H9 (cell line): ENCODE results near the gene SH3GL2. TPM values are rescaled to one million over a fixed set of nuclear protein-coding genes. Genes with fewer than 3 reads are reported as not detected.

Experiments
- DNase-seq: peaks from one replicate; pipeline ENCODE4 v3.0.0-alpha.2; 2017
- H2AFZ ChIP-seq: one replicate; pipeline ENCODE4 v1.6.1; 2013; ENCODE audit warnings: mild to moderate bottlenecking, low read length, control low read depth, moderate library complexity
- H2AK5ac ChIP-seq: 2 replicates; pipeline ENCODE4 v1.6.1; 2013; ENCODE audit warnings: low read length, control low read depth, mixed read lengths; ENCODE audit not compliant: insufficient read length
- H2BK120ac ChIP-seq: one replicate; pipeline ENCODE4 v1.6.1; 2013; ENCODE audit warnings: low read depth, mild to moderate bottlenecking, low read length, control low read depth, inconsistent platforms; ENCODE audit not compliant: poor library complexity, severe bottlenecking
- H2BK12ac ChIP-seq: 2 replicates; pipeline ENCODE4 v1.6.1; 2013; ENCODE audit warnings: low read length, control low read depth, mixed read lengths, low read depth; ENCODE audit not compliant: insufficient read length
- H2BK15ac ChIP-seq: 2 replicates; pipeline ENCODE4 v1.6.1; 2013; ENCODE audit warnings: low read depth, low read length, control low read depth
- H2BK20ac ChIP-seq: one replicate; pipeline ENCODE4 v1.6.1; 2013; ENCODE audit warnings: low read depth, mild to moderate bottlenecking, low read length, control low read depth, inconsistent platforms; ENCODE audit not compliant: poor library complexity, severe bottlenecking
- H2BK5ac ChIP-seq: 2 replicates; pipeline ENCODE4 v1.6.1; 2013; ENCODE audit warnings: low read length, control low read depth, mixed read lengths; ENCODE audit not compliant: insufficient read length
- H3K14ac ChIP-seq: 2 replicates; pipeline ENCODE4 v1.6.1; 2013; ENCODE audit warnings: low read length, control low read depth; ENCODE audit not compliant: insufficient read depth
- H3K18ac ChIP-seq: 2 replicates; pipeline ENCODE4 v1.6.1; 2013; ENCODE audit warnings: low read depth, mild to moderate bottlenecking, mixed read lengths, low read length, control low read depth; ENCODE audit not compliant: insufficient read length
- H3K23ac ChIP-seq: 2 replicates; pipeline ENCODE4 v1.6.1; 2013; ENCODE audit warnings: low read length, control low read depth, mixed read lengths, low read depth; ENCODE audit not compliant: insufficient read length
- H3K23me2 ChIP-seq: 2 replicates; pipeline ENCODE4 v1.6.1; 2013; ENCODE audit warnings: low read depth, mild to moderate bottlenecking, mixed read lengths, low read length, control low read depth; ENCODE audit not compliant: insufficient read length, poor library complexity, severe bottlenecking
- H3K27ac ChIP-seq: 2 replicates; pipeline ENCODE4 v1.5.1; 2013; ENCODE audit warnings: low read length, control low read depth, mixed read lengths, low read depth; ENCODE audit not compliant: insufficient read length
- H3K27me3 ChIP-seq: 2 replicates; pipeline ENCODE4 v1.6.1; 2013; ENCODE audit warnings: low read length, control low read depth, inconsistent platforms; ENCODE audit not compliant: insufficient read depth
- H3K4ac ChIP-seq: 2 replicates; pipeline ENCODE4 v1.6.1; 2013; ENCODE audit warnings: low read depth, mild to moderate bottlenecking, control low read depth, inconsistent platforms, low read length, moderate library complexity
- H3K4me1 ChIP-seq: 2 replicates; pipeline ENCODE4 v1.6.1; 2013; ENCODE audit warnings: low read length, control low read depth, inconsistent platforms; ENCODE audit not compliant: insufficient read depth
- H3K4me2 ChIP-seq: 2 replicates; pipeline ENCODE4 v1.6.1; 2013; ENCODE audit warnings: low read length, control low read depth, mixed read lengths; ENCODE audit not compliant: insufficient read length, insufficient read depth
- H3K56ac ChIP-seq: 2 replicates; pipeline ENCODE4 v1.6.1; 2013; ENCODE audit warnings: low read depth, mild to moderate bottlenecking, mixed read lengths, low read length, control low read depth; ENCODE audit not compliant: insufficient read length
- H3K79me1 ChIP-seq: 2 replicates; pipeline ENCODE4 v1.6.1; 2013; ENCODE audit warnings: low read depth, mild to moderate bottlenecking, moderate library complexity, low read length, control low read depth, inconsistent platforms; ENCODE audit not compliant: insufficient read depth, poor library complexity, severe bottlenecking
- H3K79me2 ChIP-seq: 2 replicates; pipeline ENCODE4 v1.6.1; 2013; ENCODE audit warnings: low read length, control low read depth, inconsistent platforms; ENCODE audit not compliant: insufficient read depth
- H3K9ac ChIP-seq: 2 replicates; pipeline ENCODE4 v1.6.1; 2013; ENCODE audit warnings: low read length, control low read depth, mixed read lengths; ENCODE audit not compliant: insufficient read length; ENCODE audit errors: extremely low read depth
- H3K9me3 ChIP-seq: one replicate; pipeline ENCODE4 v1.6.1; 2013; ENCODE audit warnings: low read depth, low read length, inconsistent platforms; ENCODE audit not compliant: control insufficient read depth
- H3T11ph ChIP-seq: one replicate; pipeline ENCODE4 v1.6.1; 2013; ENCODE audit warnings: mild to moderate bottlenecking, low read length, control low read depth, inconsistent platforms
- H4K20me1 ChIP-seq: one replicate; pipeline ENCODE4 v1.6.1; 2013; ENCODE audit not compliant: control insufficient read depth, insufficient read length, insufficient read depth
- H4K5ac ChIP-seq: 2 replicates; pipeline ENCODE4 v1.6.1; 2013; ENCODE audit warnings: low read depth, mild to moderate bottlenecking, mixed read lengths, low read length, control low read depth; ENCODE audit not compliant: insufficient read length
- H4K8ac ChIP-seq: replicated peaks from 2 replicates; pipeline ENCODE4 v1.6.1; 2013; ENCODE audit warnings: low read length, control low read depth, mixed read lengths, low read depth; ENCODE audit not compliant: insufficient read length
- H4K91ac ChIP-seq: 2 replicates; pipeline ENCODE4 v1.6.1; 2013; ENCODE audit warnings: low read depth, mild to moderate bottlenecking, moderate library complexity, mixed read lengths, low read length, control low read depth; ENCODE audit not compliant: insufficient read length
- H3K27ac Mint-ChIP-seq, 3 experiments: 2 replicates in 2 of 3; 3 replicates in 1 of 3; pipeline ENCODE4 v1.8.0; 2020 to 2021; ENCODE audit warnings: mixed read lengths in 3 of 3, mild to moderate bottlenecking in 1 of 3, moderate library complexity in 1 of 3
- H3K27me3 Mint-ChIP-seq: 2 replicates; pipeline ENCODE4 v1.8.0; 2021; ENCODE audit warnings: low read depth, mild to moderate bottlenecking, moderate library complexity, mixed read lengths
- H3K36me3 Mint-ChIP-seq, 3 experiments: 2 replicates in 2 of 3; 3 replicates in 1 of 3; pipeline ENCODE4 v1.8.0; 2020 to 2021; ENCODE audit warnings: low read depth in 3 of 3, mixed read lengths in 3 of 3; ENCODE audit not compliant: insufficient read depth in 1 of 3
- H3K4me1 Mint-ChIP-seq, 2 experiments: 2 replicates each; pipeline ENCODE4 v1.8.0; 2020; ENCODE audit warnings: mixed read lengths in 2 of 2
- H3K4me3 Mint-ChIP-seq, 2 experiments: 2 replicates in 1 of 2; 3 replicates in 1 of 2; pipeline ENCODE4 v1.8.0; 2020 to 2021; ENCODE audit warnings: mild to moderate bottlenecking in 2 of 2, mixed read lengths in 2 of 2, moderate library complexity in 1 of 2
- H3K9me3 Mint-ChIP-seq, 2 experiments: 2 replicates in 1 of 2; 3 replicates in 1 of 2; pipeline ENCODE4 v1.8.0; 2020; ENCODE audit warnings: mild to moderate bottlenecking in 2 of 2, mixed read lengths in 2 of 2, moderate library complexity in 1 of 2
- WGBS: extraction: QIAGEN DNeasy Blood & Tissue Kit; methylation state at CpG from one replicate; pipeline ENCODE4 v1.1.7; 2013; ENCODE audit warnings: missing lambda C conversion rate, low lambda C conversion rate, mixed read lengths; ENCODE audit not compliant: insufficient read length; ENCODE audit errors: extremely low coverage; 5-methylcytosine and 5-hydroxymethylcytosine counted together
- total RNA-seq: library from RNA; stranded (reverse); gene quantifications from 2 replicates; pipeline ENCODE4 v1.2.1, GENCODE V29; 2021
- TF ChIP-seq, protein P1 (sequence below): fragments of 200-600 bp; sonication (generic); conservative IDR thresholded peaks from 3 replicates; pipeline ENCODE4 v1.8.0; 2021; ENCODE audit warnings: antibody characterized with exemption, mild to moderate bottlenecking

Gene SH3GL2
- total RNA-seq, 1 experiment from 2014 or later = 6.5 TPM

DNA sequence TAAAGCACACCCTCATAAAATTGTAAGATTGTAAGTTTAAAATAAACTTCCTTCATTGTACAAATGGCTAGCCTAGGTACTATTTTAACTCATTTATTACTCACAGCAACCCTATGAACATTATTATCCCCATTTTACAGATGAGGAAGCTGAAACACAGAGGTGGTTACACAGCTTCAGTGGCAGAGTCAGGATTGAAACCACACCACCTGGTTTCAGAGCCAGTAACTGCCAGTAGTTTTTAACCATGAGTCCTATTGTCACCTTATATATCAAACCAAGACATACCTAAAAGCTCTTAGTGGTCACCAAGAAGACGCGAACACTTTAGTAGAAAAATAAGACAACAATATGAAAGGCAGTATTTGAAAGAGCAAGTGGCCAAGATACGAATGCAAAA, 16.1 kb downstream of the SH3GL2 start:
- H2BK5ac ChIP-seq = no peak overlapping the region
- Mint-ChIP-seq H3K4me1 (peaks cover 13 to 14% of the 10 kb centered on the region in 2 experiments), H3K4me3 (no peak overlapping the region), H3K27ac (no peak overlapping the region), H3K27me3 (no peaks in the 10 kb centered on the region), H3K9me3 (no peaks in the 10 kb centered on the region), H3K36me3 (no peaks in the 10 kb centered on the region)
- H3K27me3 ChIP-seq = no peaks in the 10 kb centered on the region
- no peak overlapping the region for H4K8ac ChIP-seq
- H2BK12ac ChIP-seq = no peak overlapping the region
- H3K23me2 ChIP-seq = no peaks in the 10 kb centered on the region
- H3T11ph ChIP-seq = no peak overlapping the region
- peaks cover 2% of the 10 kb centered on the region; the same call in 1 of the 2 replicates for H3K4me1 ChIP-seq
- no peaks in the 10 kb centered on the region for H3K9me3 ChIP-seq
- no peaks in the 10 kb centered on the region for H4K20me1 ChIP-seq
- no peak overlapping the region for H3K27ac ChIP-seq
- DNase-seq = no peak
- no peaks in the 10 kb centered on the region for H3K79me2 ChIP-seq
- no peaks in the 10 kb centered on the region for H3K79me1 ChIP-seq
- no peak overlapping the region for H3K9ac ChIP-seq
- no peak overlapping the region for H2BK120ac ChIP-seq
- no peak overlapping the region for H3K14ac ChIP-seq
- TF ChIP-seq, protein P1, sequence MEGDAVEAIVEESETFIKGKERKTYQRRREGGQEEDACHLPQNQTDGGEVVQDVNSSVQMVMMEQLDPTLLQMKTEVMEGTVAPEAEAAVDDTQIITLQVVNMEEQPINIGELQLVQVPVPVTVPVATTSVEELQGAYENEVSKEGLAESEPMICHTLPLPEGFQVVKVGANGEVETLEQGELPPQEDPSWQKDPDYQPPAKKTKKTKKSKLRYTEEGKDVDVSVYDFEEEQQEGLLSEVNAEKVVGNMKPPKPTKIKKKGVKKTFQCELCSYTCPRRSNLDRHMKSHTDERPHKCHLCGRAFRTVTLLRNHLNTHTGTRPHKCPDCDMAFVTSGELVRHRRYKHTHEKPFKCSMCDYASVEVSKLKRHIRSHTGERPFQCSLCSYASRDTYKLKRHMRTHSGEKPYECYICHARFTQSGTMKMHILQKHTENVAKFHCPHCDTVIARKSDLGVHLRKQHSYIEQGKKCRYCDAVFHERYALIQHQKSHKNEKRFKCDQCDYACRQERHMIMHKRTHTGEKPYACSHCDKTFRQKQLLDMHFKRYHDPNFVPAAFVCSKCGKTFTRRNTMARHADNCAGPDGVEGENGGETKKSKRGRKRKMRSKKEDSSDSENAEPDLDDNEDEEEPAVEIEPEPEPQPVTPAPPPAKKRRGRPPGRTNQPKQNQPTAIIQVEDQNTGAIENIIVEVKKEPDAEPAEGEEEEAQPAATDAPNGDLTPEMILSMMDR = no peak
- H2BK20ac ChIP-seq = no peak overlapping the region
- H3K23ac ChIP-seq = no peak overlapping the region
- H2BK15ac ChIP-seq = no peak overlapping the region
- no peak overlapping the region for H3K4me2 ChIP-seq
- no peak overlapping the region for H2AK5ac ChIP-seq
- no peak overlapping the region for H2AFZ ChIP-seq
- H3K56ac ChIP-seq = no peak overlapping the region
- H3K18ac ChIP-seq = no peak overlapping the region
- no peak overlapping the region for H3K4ac ChIP-seq
- no peak overlapping the region for H4K5ac ChIP-seq
- H4K91ac ChIP-seq = no peak overlapping the region
- no CpG with 5 or more reads among the region's 3 CpGs for WGBS
